ENCODE results near the gene PGA3.
"Not testable (repeated sequence)": the region's sequence is repeated elsewhere in the genome, so short reads cannot be mapped to it uniquely, and the experiment has no call there.

- not testable (repeated sequence) for TF ChIP-seq ZNF473 (tag by site-specific recombination; IDR thresholded peaks at IDR 0.05); CTCF (tag by site-specific recombination; IDR thresholded peaks at IDR 0.05); ZNF302 (tag by site-specific recombination; IDR thresholded peaks at IDR 0.05; ENCODE audit: low read depth); ZNF549 (tag by site-specific recombination; IDR thresholded peaks at IDR 0.05); REST (tag by site-specific recombination; IDR thresholded peaks at IDR 0.05); SALL2 (tag by site-specific recombination; IDR thresholded peaks at IDR 0.05; ENCODE audit: borderline replicate concordance); ZNF292 (tag by site-specific recombination; IDR thresholded peaks at IDR 0.05; ENCODE audit: borderline replicate concordance, low read depth)
Measured at GRCh38 chr11:61248071-61248470, 44.8 kb downstream of the PGA3 start.
